ENCODE measurements around the gene FAM83D.
"Not testable (repeated sequence)": the region's sequence is repeated elsewhere in the genome, so short reads cannot be mapped to it uniquely, and the experiment has no call there.

Gene FAM83D

DNA sequence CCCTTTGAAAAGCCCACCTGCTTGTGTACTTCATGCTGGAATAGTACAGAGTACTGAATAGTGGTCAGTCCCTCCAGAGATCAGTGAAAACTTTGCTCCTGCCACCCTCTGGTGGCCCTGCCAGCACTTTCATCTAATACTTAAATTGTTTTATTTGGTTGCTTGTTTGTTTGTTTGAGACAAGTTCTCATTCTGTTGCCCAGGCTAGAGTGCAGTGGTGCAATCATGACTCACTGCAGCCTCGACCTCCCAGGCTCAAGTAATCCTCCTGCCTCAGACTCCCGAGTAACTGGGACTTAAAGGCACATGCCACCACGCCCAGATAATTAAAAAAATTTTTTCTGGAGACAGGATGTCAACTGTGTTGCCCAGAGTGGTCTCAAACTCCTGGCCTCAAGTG is 9.1 kb downstream of the FAM83D start:
- DNase-seq (ENCODE audit: low read depth in 2 of 2) = no peak

DNA sequence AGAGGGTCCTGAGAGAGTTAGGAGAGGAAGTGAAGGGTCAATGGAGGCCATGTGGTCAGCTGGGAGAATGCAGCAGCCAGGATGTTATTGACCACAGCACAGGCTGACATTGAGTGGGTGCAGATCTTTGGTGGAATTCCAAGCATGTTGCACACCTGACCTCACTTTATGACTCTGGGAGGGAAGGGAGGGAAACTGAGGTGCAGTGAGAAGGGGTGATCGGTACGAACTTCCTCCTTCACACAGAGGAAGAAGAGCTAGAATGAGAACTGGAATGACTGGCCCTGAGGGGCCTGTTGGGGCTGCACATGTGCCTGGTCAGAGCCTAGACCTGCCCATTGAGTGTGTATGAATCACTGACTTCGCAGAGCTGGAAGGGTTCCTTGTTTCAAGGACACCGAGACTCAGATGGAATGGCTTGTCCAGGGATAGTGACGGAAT is 9.8 kb downstream of the FAM83D start:
- no peak for DNase-seq (ENCODE audit: low read depth in 2 of 2)

DNA sequence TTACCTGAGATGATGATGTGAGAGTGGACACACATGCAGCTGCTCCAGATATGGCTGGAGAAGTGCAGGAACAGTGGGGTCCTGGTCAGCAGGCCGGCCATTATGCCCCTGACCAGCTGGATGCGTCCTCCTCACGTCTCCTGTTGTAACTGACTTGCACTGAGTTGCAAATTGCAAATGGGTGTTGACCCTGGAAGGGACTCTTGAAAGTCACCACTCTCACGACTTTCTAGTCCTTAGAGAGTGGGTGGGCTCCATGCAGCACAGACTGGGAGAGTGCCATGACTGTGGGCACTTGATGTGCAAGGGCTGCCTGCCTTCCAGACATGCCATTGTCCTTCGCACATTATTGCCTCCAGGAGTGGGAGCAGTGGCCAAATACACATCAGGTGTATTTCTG is 10.8 kb downstream of the FAM83D start:
- no peak for DNase-seq (ENCODE audit: low read depth in 2 of 2)

DNA sequence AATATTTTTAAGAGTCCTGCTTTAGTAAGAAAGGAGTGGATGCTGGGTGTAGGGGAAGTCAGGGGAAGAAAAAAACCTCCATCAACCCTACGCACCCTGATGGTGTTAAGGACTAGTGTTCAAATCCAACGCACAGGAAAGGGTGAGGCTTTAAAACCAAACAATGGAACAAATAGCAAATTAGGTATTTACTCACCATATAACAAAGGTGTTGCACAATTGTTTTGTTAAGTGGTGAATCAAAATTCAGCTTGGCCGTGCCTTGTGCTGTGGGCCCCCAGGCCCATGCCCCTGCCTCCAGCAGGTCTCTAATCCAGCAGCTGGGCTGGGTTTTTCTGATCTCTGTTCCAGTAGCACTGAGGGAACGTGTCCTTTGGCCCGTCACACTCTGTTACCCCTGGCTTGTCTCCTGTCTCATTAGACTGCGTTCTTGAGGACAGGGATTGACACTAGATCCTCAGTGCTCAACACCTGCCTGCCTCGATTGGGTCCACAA is 11.8 kb downstream of the FAM83D start:
- DNase-seq (ENCODE audit: low read depth in 2 of 2) = no peak

DNA sequence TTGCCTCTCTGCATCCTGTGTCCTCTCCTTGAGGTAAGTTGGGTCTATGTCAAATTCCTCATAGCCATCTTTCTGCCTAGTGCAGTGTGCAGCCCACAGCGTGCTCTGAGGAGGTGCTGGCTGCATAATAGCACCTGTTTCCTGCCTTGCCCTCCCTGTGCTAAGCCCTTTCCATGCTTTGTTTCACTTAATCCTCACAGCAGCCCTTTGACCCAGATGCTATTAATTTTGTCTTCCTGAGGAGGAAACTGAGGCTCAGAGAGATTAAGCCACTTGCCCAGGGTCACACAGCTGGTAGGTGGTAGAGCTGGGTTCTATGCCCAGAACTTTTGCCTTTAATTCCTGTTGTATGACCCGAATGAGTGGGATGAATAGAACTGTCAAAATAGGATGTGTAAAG is 13.5 kb downstream of the FAM83D start:
- DNase-seq (ENCODE audit: low read depth in 2 of 2) = no peak

DNA sequence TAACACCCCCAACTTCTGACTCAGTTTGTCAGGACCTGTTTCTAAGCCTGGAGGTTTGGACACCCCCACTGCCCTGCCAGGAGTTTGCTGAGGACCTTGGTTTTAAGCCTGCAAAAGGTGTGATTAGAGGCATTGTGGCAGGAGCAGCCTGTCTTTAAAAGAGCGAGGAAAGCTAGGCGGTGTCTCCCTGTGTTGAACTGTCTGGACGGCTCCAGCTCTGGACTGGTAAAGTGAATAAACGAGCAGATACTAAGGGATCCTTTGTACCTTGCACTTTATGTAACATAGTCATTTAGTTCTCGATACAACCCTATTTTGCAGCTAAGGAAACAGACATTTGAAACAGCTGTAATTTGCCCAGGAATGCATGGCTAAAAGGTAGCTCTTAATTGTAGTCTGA is 14.4 kb downstream of the FAM83D start:
- no peak for DNase-seq (ENCODE audit: low read depth in 2 of 2)

DNA sequence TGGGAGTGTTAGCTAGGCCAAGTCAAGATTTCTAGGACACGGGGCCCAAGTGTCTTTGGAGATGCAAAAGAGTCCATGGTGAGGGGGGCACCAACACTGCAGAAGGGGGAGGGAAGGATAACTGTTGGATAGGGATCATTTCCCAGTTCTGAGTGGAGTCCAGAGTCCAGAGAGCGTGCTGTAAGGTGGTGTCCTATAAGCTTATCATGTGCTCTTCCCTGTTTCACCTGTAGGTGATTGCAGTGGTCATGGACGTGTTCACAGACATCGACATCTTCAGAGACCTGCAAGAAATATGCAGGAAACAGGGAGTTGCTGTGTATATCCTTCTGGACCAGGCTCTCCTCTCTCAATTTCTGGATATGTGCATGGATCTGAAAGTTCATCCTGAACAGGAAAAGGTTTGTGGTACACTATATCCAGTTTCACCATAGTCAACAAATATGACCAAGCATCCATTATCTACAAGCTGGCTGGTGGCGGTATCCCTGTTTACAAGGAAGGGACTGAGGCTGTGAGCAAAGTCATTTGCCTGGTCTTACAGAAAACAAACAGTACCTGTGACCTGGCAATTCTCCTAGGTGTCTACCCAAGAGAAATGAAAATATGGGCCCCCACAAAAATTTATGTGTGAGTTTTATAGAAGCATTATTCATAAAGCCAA is 15.6 kb downstream of the FAM83D start:
- no peak for DNase-seq (ENCODE audit: low read depth in 2 of 2)

DNA sequence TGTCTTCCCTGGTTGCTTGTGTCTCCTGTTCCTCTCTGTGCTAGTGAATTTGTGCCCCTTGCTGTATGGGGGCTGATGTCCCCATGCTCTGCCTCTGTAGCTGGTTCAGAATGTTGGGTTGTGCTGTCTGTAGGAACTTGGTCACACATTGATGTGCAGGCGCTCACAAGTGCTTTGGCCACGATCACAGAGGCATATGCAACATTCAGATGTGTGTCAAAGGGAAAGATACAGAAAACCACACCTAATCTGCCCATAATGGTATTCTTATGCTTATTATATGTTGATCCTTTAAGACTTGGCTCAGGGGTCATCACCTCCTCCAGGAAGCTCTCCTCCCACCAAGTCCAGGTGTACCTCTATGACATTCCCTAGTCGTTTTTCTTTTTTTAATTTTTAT is 18.8 kb downstream of the FAM83D start:
- DNase-seq (ENCODE audit: low read depth in 2 of 2) = no peak

DNA sequence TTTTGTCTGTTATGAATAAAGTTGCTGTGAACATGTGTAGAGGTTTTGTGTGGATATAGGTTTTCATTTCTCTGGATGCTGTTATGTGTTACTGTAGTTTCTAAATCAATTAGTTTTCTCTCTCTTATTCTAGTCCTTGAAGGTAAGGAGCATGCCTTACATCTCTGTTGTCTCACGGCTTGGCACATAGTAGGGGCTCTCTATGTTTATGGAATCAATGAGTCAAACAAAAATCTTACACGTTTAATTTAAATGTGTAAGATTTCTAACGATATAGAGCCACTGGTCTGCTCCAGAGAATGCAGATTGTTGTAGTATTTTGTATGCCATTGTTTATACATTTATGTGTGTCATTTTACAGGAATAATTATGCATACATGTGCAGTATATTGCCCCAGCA is 20.6 kb downstream of the FAM83D start:
- no peak for DNase-seq (ENCODE audit: low read depth in 2 of 2)

DNA sequence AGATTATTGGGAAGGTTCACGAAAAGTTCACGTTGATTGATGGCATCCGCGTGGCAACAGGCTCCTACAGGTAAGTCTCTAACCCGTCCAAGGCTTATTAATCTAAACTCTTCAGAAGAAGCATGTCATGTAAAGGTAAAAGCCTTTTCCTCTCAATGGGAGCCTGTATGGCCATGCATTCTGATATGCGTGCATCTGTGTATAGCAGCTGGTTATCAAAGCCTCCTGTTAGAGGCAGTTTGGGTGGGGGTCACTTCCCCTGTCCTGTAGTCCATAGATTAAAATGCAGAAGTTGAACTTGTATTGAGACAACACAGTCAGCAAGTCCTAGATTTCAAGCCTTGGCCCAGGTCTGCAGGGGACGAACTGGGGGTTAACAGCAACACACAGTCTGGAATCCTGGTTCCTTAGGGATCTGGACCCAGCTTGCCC is 21.7 kb downstream of the FAM83D start:
- DNase-seq (ENCODE audit: low read depth in 2 of 2) = no peak

DNA sequence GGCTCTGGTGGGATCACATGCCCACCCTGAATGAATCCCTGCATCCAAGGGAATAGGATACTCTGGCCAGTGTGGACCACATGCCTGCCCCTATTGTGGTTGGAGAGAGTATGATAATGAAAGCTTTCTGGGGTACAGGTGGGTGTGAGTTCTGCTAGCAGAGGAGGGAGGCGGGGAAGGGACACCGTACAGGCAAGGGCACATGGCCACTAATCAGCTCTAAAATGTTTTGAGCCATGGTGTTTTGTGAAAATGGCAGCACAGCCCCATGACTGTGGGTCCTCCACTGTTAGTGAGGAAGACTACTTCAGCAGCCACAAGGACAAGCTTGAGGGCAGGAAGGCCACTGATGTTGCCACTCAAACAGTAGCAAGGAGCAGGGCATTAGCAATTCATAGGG is 24.0 kb downstream of the FAM83D start:
- no peak for DNase-seq (ENCODE audit: low read depth in 2 of 2)

DNA sequence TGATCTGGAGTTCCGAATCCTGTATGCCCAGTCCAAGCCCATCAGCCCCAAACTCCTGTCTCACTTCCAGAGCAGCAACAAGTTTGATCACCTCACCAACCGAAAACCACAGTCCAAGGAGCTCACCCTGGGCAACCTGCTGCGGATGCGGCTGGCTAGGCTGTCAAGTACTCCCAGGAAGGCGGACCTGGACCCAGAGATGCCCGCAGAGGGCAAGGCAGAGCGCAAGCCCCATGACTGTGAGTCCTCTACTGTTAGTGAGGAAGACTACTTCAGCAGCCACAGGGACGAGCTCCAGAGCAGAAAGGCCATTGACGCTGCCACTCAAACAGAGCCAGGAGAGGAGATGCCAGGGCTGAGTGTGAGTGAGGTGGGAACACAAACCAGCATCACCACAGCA is 25.4 kb downstream of the FAM83D start:
- no peak for DNase-seq (ENCODE audit: low read depth in 2 of 2)

DNA sequence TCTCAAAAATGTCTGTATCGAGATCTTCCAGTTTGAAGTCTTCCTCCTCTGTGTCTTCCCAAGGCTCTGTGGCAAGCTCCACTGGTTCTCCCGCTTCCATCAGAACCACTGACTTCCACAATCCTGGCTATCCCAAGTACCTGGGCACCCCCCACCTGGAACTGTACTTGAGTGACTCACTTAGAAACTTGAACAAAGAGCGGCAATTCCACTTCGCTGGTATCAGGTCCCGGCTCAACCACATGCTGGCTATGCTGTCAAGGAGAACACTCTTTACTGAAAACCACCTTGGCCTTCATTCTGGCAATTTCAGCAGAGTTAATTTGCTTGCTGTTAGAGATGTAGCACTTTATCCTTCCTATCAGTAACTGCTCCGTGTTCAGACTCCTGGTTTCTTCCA is 25.9 kb downstream of the FAM83D start:
- no peak for DNase-seq (ENCODE audit: low read depth in 2 of 2)

DNA sequence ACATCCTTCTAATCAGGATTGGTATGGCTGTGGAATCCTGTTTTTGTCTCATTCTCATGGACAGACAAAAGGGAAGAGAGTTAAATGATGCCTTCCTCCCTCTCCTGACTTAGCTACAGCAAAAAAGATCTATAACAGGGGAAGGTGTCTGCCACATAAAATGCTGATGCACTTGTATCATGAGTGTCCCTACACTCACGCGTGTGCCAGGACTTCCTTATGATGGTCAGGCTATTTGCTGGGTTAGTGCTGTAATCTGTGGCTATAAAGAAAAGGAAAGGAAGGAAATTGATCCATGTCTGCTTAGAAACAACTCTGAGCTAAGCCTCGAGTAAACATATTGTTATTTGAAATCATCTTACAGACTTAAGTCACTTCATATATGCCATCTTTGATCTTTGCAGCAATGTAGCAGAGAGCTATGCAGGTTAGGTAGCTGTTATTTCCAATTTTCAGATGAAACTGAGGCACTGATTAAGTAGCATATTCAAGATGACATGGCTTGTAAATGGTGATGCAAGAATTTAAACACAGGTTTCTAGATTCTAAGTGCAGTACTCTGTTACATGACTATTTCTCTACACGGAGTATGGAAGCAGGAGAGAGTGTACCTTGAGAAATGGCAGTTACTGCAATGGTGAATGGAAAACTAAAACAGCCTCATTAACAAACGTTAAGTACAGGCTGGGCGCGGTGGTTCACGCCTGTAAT is 27.6 kb downstream of the FAM83D start:
- DNase-seq (ENCODE audit: low read depth in 2 of 2) = no peak

DNA sequence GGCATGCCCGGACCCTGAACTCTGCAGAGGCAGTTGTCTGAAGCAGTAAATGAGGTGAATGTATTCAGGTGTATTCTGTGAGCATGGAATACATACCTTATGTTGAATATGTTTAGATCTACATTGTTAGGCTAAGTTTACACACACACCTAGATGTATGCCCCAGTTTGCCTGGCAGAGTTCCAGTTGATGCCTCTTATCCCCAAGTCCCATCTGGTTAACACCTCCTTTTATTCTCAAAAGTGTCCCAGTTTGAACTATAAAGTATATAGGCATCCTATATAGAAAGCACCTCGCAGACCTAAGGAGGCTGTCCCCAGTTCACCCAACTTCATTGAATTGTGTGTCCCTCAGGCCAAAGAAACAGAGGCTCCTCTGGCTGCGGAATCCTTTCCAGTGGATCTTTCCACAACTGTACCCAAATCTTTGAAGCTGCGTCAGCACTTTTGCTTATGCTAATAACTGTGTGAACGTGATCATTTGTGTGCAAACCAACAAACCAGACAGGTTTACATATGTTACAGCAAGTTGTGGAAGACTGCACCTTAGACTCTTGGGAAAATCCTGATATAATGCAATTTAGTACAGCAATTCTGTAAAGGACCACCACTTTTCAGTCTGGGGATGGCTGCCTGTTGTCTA is 31.1 kb downstream of the FAM83D start:
- DNase-seq (ENCODE audit: low read depth in 2 of 2) = no peak

DNA sequence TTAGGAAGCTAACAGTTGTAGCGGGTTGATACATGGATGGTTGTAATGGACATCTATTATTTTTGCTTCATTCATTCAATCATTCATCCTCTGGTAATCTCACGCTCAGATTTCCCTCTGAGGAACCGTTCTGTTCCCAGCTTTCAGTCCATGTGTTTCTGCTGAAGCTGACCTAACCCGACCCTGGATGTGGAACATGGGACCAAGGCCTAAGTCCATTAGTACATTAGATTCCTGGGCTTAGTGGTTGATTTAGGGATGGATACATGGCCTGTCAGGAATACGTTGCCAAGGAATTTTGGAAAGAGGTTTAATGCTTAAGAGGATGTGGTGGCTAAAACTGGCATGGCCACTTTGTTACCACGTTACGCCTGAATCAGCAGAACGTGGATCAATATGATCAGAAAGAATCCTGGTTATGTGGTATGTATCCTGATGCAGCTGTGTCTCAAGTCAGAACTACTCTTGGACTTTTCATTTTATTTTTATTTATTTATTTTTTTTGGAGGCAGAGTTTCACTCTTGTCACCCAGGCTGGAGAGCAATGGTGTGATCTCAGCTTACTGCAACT is 31.8 kb downstream of the FAM83D start:
- no peak for DNase-seq (ENCODE audit: low read depth in 2 of 2)

DNA sequence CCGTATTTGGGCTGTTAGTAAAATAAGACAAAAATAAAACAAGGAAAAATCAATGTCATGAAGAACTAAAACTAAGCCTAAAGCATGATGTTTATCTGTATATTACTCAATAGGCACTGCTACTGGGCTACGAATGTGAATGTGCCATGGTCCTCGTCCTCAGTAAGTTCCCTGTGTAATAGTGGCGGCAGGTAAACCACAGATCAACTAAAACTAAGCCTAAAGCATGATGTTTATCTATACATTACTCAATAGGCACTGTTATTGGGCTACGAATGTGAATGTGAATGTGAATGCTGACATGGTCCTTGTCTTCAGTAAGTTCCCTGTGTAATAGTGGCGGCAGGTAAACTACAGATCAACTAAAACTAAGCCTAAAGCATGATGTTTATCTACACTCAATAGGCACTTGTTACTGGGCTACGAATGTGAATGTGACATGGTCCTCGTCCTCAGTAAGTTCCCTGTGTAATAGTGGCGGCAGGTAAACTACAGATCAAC is 34.0 kb downstream of the FAM83D start:
- not testable (repeated sequence) for DNase-seq (ENCODE audit: low read depth in 2 of 2)

DNA sequence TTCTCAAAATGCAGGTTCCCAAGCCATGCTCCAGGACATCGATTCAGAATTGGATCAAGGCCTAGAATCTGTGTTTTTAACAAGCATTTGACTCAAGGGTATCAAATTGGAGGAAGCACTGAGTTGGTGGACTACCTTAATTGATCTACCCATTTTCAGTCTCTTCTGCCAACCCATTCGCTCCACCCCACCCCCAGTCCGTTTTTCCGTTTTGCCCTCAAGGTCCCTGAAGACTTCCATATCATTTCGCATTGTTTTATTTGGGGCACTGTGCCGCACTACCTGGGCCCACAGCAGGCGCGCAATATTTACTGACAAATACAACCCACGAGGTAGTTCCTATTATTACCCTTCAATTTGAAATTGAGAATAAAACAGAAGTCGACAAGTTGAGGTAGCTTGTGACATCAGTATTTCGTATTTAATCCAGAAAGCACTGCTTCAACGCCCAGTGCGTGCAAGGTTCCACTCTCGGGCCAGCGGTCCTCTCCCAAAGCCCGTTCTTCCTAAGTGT is 35.4 kb downstream of the FAM83D start:
- DNase-seq (ENCODE audit: low read depth in 2 of 2) = no peak

DNA sequence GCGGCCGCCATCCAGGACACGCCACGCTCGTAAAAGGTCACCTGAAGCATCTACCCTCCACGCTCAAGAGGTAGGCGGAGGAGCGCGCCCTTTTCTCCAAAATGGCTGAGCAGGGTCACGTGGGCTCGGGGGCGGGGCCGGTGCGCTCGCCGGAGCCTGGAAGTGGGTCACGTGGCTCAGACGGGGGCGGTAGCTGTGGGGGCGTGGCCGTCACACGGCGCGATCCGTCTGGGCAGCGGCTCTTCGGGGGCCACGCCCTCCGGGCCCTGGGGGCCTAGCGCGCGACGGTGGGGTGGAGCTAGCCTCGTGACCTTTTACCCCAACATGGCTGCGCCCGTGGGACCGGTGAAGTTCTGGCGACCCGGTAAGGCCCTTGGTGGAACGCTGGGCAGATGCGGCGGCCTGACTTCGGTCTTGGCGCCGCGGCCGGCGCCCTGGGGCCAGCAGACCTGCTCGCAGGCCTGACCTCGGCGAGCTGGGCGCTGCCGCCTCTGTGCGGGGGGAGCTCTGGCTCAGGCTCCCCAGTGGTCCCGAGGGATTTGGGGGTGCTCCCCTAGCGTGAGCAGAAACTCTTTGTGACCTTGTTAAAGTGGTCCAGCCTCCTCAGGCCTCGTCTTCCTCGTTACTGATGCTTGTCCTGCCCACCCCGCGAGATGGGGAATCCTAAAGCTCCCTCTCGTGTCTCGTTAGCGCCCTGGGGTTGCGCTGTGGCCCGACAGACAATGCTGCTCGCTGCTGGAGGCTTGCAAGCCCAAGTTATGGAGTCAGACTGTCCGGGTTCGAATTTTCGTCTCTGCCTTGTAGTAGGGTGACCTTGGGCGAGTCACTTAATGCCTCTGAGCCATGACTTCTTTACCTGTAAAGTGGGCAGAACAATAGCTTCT is 36.1 kb downstream of the FAM83D start, which contains the start of gene DHX35:
Gene DHX35 (plus strand): TSS at position 301 of the 884 bp plus-strand sequence. CDS start 24 bp downstream, at position 325.
- peak; percentile 96 to 98 for DNase-seq (ENCODE audit: low read depth in 2 of 2)

DNA sequence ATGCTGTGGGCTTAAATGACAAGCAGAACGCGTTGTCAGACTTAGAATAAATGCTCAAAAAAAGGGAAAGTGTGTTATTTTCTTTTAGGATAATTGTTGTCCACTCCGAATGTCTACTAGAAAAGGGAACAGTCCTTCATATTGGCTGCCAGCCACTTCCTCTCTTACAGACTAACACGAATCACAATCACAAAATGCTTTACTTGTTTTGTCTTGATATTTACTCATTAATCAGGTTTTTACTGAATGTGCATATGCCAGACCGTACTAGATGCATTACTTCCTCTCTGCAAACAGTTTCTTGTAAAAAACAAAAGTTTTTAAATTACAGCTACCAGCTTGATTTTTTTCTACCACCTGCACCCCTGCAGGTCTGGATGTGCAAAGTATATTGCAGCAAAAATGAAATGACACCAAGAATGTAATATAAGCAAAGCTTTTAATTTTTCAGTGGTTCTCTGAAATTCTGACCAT is 36.7 kb downstream of the FAM83D start:
- no peak for DNase-seq (ENCODE audit: low read depth in 2 of 2)

DNA sequence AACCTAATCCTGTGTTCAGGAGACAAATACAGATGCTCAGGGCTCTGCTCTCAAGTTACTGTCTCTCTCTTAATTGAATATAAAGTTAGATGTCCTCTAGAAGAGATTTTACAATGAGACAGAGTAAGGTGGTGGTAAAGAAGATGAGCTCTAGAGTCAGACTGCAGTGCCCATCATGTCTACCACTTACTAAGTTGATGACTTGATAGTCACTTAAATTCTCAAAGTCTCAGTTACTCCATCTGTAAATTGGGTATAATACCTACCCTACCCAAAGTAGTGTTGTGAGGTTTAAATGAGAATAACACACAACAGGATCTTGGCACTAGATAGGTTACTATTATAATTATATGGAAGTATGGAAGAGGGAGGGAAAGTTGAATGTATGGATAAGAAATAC is 37.5 kb downstream of the FAM83D start:
- no peak for DNase-seq (ENCODE audit: low read depth in 2 of 2)
